HG02938 (cell line): ENCODE measurements around the gene SPATS2.

Experiments
- ATAC-seq: cut with Tn5 transposase; IDR thresholded peaks from one replicate; pipeline ENCODE4 v1.9.1; 2021; ENCODE audit warnings: mild to moderate bottlenecking, moderate library complexity; ENCODE audit not compliant: unreplicated experiment

SPATS2 gene

DNA sequence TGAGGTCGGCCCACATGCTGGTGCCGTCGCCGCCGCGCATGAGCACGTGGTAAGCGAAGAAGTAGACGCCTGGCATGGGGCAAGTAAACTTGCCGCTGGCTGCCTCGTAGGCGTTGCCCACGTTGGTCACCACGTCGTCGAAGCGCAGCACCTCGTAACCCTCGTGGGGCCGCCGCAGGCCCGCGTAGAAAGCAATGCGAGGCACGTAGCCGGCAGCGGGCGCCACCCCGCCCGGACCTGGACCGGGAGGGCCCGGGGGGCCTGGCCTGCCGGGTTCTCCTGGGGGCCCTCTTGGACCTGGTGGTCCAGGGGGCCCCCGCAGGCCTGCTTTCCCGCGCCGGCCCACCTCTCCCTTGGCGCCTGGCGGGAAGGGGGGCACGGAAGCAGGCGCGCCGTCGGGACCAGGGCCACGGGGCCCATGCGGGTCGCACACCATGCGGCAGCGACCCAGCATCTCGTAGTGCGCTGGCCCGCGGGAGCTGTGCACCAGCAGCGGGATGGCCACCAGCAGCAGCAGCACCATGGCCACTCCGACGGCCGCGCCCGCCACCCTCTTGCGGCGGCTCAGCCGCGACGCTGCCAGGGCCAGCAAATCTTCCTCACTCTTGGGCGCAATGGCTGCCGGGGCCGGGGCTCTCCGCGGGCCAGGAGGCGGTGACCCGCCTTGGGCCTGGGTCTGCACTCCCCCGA lies 31.2 kb upstream of the SPATS2 start:
- no peak for ATAC-seq

DNA sequence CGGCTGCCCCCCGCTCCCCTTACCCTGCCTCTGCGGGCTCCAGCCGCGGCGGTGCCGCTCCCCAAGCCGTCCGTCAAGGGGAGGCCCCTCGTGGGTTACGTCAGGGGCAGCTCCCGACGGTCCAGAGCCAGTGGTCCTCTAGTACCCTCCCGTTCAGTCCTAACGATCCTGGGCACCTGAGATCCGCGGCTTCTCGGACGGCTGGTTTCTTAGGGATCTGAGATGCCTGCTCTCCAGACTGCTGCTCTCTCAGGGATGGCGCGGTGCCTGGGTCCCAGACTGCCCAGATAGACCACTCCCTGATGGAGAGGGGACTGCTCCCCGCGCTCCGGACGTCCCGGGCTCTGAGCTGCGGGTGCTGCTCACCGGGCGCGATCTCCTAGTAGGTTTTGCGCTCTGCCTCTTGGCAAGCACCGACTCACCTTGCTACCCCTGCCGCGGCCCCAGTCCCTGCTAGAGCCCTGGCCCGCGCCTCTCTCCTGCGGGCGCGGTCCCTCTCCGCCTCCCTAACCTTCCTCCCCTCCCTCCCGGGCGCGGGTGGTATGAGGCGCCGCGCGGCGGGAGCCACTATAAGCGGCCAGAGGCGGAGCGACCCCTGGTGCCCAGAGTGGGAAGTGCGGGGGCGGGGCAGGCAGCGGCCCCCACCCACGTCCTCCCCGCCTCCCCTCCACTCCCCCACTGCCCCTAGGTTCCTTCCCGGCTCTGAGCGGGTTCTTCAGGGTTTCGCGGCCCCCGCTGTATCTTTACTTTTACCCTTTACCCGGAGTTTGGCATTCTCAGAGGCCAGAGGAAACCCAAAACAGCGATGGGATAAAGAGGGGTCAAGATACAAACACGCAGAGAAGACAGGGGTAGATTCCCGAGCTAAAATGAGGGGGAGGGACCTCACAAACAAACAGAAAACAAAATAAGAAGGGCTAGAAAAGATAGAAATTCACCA lies 30.3 kb upstream of the SPATS2 start, which contains the start of gene C1QL4:
TSS of gene C1QL4 (minus strand) at position 544 of the 940 bp plus-strand sequence. CDS start 711 bp downstream, outside the sequence.
- ATAC-seq = no peak

DNA sequence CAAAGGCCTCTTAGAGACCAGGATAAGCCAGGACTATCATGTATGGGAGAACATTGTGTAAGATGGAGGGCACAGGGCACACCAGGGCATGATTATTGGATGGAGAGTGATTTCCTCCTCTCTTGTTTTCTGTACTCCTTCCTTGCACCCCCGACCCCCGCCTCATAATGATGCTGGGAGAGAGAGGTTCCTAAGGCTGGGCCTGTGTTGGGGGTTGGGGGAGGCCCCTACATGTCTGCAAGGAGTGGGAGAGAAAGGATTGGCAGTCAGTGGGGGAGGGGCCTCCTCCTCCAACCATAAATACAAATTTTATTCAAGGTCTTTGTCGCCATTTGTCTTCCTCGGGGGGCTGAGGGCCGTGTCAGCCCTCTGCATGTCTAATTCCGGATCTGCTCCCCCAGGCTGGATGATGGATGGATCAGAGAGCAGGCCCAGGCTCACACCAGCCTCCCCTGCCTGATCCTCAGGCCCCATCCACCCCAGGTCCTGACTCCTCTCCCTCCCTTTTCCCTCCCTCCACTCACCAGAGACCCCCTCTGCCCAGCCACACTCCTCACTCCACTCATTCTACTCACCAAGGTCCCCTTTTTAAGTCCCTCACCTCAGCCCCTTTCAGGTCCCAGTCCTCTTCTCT lies 28.3 kb upstream of the SPATS2 start:
- no peak for ATAC-seq

DNA sequence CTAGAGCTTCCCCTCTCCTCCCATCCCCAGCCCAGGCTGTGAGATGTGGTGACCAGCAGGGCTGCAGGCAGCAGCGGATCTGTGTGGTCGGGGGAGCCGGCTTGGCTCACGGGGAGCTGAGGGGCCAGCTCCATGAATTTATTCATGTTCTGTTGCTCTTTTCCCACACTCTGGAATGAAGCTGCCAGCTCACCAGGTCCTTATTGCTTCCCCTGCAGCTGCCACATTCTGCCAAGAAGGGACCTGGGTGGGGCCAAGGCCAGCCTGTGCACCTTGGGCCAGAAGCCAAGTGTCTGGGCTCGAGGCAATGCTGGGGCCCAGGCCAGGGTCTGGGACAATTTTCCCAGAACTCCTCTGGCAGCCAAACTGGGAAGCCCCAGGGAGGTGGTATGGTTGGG lies 27.8 kb upstream of the SPATS2 start:
- ATAC-seq = no peak

DNA sequence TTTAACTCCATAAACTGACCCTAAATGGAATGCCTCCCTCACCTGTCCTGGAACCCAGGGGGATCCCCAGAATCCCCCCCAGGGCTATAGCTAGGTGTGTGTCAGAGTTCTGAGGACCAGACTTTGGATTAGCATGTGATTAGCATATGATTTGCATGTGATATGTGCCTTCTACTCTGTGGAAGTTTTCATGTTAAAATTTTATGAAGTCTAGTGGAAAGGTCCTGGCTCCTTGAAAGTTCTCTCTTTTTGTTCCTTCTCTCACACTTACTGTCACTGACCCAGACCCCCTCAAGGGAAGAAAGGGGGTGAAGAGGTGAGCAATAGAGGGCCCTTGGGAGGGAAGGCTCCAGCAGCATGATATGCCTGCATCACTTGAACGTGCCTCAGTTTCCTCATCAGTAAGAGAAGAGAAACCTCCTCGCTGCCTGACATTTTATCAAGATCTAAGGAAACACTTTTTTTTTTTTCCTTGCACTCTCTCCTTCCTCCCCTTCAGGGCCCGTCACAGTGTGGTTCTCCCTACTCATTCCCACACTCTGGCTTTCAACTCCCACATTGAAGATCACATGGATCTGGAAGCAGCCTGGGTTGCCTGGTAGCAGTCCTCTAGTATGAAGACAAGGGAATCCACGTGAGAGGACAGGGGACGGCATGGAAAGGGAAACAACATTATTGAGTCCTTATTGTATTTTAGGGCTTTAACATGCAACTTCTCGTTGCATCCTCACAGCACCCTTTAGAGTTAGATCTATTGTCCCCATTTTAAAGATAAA lies 27.0 kb upstream of the SPATS2 start:
- no peak for ATAC-seq

DNA sequence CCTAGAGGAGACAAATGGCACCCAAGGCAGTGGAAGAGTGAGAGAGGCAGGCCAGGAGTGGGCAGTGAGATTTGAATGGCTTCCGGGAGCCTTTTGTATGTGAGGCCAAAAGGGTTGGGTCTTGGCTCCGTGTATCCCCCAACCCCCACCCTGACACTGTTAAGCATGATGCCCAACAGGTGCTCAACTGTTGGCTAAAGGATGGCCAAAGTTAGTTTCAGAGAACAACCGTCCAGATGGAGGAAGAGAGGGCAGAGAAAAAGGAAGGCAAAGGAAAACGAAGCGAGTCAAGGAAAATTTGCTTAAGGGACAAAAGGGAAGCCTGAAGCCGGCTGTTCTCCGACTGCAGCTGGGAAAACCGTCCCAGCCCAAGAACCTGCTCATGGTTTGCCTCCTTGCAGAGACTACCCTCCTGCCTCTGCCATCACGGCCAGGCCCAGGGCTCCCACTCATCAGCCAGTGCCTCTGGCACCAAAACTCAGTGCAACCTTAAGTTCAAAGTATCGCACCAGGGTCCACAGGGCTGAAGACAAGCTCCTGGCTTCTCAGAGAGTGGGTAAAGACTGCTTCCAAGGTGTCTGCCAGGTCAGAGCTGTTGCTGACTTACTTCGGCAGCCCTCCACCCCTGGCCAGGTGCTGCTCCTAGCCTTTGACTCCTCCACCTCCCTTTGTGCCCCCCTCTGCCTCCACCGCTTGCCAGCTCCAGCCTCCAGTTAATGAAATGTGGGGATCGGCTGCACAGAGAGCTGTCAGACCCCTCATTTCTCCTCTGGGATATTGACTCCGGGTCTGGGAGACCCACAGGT lies 26.1 kb upstream of the SPATS2 start:
- no peak for ATAC-seq

DNA sequence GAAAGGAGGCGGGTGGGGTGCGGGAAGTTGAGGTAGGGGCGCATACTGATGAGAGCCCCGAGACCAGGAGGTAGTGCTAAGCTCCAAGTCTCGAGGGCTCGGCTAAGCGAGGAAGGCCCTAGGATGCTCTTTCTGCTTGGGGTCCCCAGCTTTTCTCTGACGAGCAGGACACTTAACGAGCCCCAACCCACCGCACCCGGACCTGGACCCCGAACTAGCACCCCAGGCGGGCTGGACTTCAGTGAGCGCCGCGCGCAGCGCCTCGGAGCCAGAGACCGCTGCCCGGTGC lies 25.5 kb upstream of the SPATS2 start:
- ATAC-seq = no peak

DNA sequence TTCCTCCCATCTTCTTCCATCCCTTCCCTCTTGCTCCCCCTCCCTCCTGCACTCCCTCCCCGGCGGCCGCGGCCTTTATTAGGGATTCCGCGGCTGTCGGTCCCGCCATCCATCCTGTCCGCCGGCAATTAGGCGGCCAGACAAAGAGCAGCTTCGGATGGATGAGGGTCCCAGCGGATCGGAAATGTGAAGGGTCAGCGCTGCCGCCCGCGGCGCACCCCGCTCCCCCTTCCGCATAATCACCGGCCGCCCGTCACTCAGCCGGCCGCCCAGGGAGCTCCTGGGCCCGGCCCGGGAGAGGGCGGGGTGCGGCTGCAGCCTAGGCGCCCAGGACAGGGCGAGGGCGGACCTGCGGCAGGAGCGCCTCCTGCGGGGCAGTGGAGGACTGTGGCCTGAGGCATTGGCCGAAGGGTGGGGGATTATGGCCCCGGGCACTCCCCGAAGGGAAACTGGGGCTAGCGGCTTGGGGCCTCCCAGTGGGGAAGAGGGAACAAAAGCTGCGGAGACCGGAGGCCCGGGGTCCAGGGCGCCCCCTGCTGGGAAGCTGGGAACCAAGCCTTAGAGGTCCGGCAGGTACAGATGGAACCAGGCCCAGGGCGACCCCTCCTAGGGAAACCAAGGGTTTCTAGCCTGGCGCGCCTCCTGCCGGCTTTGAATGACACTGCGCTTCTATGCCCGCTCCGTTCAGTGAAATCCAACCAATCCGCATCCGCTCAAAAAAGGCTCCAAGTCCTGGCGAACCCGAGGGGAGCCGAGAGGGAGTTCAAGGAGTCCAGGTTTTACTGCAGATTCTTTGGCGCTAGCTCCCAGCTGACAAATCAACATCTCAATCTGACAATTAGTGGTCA lies 25.0 kb upstream of the SPATS2 start:
- ATAC-seq = no peak

DNA sequence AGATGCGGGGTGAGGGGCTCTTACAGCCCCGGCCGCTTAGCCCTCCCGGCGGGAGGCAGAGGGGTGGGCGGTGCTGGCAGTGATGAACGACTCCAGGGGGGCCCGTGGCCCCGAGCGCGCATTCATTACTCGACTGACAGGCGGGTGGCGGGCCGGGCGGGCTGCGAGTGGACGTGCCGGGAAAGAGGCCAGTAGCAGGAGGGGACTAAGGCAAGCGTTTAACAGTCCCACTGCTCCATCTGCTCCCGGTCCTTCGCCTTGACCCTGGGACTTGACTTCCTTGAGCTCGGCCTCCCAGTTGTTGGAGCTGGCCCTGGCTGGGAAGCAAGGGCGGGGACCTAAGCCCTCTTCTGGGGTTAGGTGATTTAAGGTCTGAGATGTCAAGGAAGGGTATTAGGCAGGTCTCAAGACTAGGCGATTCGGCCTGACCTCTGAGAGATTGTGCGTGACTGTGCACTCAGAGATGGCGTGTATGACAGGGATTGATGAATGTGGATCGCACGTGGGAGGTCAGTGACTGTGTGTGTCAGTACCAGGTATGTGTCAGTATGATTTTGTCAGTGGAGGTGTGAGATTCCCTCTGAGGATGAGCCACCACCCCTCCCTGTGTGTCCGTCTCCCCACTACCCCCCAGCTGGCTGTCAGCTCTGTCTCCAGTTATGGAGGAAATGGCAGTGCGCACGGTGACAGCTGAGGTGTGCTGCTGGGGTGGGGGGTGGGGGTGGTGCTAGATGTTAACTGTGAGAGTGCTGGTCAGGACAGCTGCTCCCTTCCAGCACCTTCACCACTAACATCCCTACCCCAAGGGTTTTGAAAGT lies 24.1 kb upstream of the SPATS2 start:
- ATAC-seq = no peak

DNA sequence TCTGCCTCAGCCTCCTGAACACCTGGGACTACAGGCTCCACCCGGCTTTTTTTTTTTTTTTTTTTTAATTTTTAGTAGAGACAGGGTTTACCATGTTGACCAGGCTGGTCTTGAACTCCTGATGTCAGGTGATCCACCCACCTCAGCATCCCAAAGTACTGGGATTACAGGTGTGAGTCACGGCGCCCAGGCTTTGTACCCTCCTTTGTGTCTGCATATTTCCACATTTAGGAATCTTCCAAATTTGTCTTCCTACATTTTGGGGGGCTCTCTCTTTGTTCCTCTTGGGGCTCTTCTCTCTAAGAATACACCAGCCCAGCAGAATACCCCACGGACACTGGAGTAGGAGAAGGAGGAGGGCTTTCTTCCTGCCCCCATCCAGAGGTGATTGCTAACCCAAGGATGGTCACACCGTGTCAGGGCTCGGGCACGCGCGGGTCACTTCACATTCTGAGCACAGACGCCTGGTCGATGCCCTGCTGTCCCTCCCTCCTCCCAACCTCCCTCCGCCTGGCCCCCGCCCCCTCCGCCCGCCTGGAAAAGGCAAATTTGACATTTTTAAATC lies 22.7 kb upstream of the SPATS2 start:
- ATAC-seq = no peak

DNA sequence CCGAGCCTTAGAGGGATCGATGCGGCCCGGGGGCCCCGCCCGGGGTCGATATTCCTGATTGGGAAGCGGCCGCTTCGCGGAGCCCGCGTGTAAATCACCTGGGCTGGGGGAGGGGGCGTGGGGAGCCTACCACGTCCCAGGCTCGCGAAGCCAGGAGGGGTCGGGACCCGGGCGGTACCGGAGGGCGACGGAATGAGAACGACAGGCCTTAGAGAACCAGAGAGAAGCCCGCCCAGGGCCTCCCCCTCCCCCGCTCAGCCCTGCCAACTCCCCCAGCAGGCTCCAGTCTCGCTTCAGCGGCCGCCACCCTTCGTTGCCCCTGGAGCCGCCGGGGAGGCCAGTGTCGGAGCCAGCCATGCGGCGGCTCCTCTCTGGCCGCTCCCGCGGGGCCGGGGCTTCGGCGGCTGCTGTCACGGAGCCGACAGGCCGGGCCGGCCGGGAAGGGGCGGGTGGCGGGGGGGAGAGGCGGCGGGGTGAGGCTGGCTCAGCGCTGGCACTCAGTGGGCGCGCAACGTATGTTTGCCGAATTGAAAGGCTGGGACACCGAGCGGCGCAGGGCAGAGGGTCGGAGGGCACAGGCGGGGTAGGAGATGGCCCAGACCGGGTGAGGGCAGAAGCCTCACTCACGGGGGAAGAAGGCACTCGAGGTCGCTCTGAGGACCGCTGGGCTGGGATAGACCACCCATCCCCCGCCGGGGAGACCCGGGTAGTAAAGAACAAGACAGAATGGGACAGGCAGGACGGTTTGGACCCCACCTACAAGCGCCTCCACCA lies 22.0 kb upstream of the SPATS2 start:
- no peak for ATAC-seq

DNA sequence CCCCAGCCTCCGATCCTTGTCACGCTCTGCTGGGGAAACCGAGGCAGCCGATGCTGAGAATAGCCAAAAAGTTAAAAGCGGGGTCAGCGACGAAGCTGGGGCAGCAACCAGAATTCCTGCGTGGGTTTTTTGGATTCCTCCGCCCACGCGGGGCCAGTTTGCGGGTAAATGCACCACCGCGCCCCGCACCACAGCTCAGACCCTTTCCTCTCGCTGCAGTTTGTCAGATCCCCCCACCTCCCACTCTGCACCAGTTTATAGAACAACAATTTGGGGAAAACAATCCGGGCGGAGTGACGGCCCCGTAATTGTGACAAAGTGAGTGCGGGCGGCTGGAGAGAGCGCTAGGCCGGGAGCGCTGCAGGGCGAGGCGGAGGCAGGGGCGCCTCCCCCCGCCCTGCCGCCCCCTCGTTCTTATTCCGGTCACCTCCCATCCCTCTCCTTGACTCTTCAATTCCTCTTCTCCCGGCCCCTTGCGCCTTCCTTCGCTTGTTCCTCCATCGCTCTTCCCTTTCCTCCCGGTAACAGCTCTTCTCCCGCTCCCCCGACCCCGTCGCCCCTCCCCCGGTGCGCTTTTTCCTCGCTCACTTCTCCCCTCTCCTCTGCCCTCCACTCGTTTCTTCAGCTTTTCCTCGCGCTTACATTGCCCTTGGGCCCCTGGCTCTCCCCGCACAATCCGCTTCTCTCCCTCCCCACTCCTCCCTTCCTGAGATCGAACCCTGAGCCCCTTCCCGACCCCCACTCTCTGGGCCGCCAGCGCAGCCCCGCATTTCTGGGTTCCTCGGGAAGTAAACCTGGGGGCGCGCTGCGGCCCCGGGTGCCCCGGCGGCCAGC lies 21.2 kb upstream of the SPATS2 start:
- no peak for ATAC-seq

DNA sequence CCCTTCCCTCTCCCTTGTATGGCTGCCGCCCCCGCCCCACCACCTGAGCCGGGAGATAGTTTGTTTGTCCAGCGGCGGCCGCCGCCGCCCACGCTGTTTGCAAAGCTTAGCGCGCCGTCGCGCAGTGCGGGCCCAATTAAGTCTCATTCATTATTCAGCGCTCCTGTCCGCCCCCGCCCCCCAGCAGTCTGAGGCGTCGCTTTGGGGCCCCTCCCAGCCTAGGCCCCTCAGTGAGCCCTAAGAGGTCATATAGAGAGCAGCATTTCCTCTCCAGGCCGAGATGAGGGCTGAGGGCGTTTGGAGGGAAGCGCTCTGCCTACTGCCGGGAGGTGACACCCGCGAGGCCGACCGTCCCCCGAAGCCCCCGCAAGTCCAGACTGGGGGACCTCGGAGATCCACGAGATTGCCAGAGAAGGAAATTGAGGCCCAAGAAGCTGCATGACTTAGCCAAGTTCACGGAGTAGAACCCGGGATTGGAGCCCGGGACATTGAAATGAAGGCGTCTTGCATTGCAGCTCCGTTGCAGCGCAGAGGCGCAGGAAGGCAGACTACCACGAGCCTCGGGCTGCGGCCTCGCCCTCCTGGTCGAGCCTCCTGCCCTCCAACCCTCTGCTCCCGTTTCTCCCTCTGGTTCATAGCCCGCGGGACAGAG lies 20.5 kb upstream of the SPATS2 start, which contains the start of gene DNAJC22:
TSS of gene DNAJC22 (plus strand) at position 230 of the 652 bp plus-strand sequence. CDS start 1,985 bp downstream, outside the sequence.
- ATAC-seq = no peak

DNA sequence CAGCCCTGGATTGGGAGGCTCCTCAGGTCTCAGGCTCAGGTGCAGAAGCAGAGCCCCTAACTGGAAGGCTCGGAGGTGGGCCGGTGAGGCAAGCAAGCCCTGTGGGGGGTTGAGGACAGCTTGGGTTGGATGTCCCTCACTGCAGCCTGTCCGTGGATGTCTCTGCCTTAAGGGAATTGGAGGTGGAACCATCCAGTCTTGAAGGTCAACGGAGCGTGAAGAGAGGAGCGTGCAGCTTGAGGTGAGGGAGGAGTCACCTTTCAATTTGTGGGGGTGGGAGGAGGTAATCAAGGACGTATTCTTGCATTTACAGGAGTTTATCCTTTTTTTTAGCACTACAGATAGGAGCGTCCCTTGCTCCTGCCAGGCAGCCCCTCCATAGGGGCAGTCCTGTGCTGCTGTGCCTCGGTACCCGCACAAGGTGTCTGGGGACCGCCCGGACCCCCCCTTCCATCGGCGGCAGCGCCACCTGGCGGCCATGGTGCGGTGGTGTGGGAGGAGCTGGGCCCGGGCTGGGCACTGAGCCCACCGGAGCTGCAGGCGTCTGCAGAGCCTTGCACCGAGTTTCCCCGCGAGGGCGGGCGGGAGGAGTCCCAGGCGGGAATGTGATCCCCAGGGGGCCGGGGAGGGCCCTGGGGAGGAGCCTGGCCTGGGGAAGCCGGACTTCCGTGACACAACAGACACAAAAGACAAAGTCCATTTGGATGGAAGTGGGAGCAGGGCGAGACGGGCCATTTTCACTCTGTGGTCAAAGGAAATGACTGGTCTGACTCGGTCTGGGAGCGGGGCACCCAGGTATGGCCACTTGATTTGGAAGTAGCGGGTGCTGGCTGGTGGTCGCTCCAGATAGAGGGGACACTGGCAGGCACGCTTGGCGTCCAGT lies 19.7 kb upstream of the SPATS2 start:
- ATAC-seq = no peak

DNA sequence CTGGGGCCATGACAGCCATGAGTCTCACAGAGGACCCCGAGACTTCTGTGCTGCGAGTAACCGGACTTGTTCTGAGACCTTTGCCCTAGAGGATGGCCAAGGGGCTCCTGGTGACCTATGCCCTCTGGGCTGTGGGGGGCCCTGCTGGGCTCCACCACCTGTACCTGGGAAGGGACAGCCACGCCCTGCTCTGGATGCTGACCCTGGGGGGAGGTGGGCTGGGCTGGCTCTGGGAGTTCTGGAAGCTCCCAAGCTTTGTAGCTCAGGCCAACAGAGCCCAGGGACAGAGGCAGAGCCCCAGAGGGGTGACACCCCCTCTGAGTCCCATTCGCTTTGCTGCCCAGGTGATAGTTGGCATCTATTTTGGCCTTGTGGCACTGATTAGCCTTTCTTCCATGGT lies 18.5 kb upstream of the SPATS2 start:
- ATAC-seq = no peak
